NCI-H187 treated with DMSO at 0.1 percent for 48 hours (cell line): ENCODE measurements around the gene PHYKPL.

Experiments used
- DNase-seq: peaks from one replicate; lab custom pipeline; 2025; lab: John Stamatoyannopoulos, UW

The PHYKPL gene

GRCh38 chr5:178232124-178232919 is at the start of gene PHYKPL:
TSS of gene PHYKPL (minus strand) at chr5:178232802. CDS start at chr5:178232550, 252 bp downstream.
- no peak for DNase-seq

- DNase-seq: no peak
Measured at GRCh38 chr5:178282391-178282790, 49.8 kb upstream of the PHYKPL start.

- DNase-seq: no peak
Measured at GRCh38 chr5:178281331-178281730, 48.7 kb upstream of the PHYKPL start.

GRCh38 chr5:178280631-178281030 is 48.0 kb upstream of the PHYKPL start:
- no peak for DNase-seq

GRCh38 chr5:178279723-178280438 is 47.3 kb upstream of the PHYKPL start:
- DNase-seq: no peak

- no peak for DNase-seq
Measured at GRCh38 chr5:178279026-178279722, 46.6 kb upstream of the PHYKPL start.

GRCh38 chr5:178278358-178279023 is 45.9 kb upstream of the PHYKPL start:
- DNase-seq: no peak

- DNase-seq: no peak
Measured at GRCh38 chr5:178277866-178278265, 45.3 kb upstream of the PHYKPL start.

- no peak for DNase-seq
Measured at GRCh38 chr5:178277346-178277745, 44.7 kb upstream of the PHYKPL start.

GRCh38 chr5:178274781-178275537 is 42.4 kb upstream of the PHYKPL start:
- DNase-seq: no peak

- DNase-seq: no peak
Measured at GRCh38 chr5:178273665-178274541, 41.3 kb upstream of the PHYKPL start.

- no peak for DNase-seq
Measured at GRCh38 chr5:178273041-178273440, 40.4 kb upstream of the PHYKPL start.

- DNase-seq: no peak
Measured at GRCh38 chr5:178272591-178272990, 40.0 kb upstream of the PHYKPL start.

GRCh38 chr5:178271726-178272479 is 39.3 kb upstream of the PHYKPL start:
- DNase-seq: no peak

- DNase-seq: no peak
Measured at GRCh38 chr5:178271231-178271630, 38.6 kb upstream of the PHYKPL start.

- DNase-seq: no peak
Measured at GRCh38 chr5:178269499-178269898, 36.9 kb upstream of the PHYKPL start.

- no peak for DNase-seq
Measured at GRCh38 chr5:178267876-178268275, 35.3 kb upstream of the PHYKPL start.

GRCh38 chr5:178267245-178267644 is 34.6 kb upstream of the PHYKPL start:
- no peak for DNase-seq

- no peak for DNase-seq
Measured at GRCh38 chr5:178266581-178266980, 34.0 kb upstream of the PHYKPL start.

- no peak for DNase-seq
Measured at GRCh38 chr5:178265746-178266145, 33.1 kb upstream of the PHYKPL start.
